GM21528 (cell line): ENCODE data around the gene ADK.
"Not testable (repeated sequence)": the region's sequence is repeated elsewhere in the genome, so short reads cannot be mapped to it uniquely, and the experiment has no call there.

Experiments used
- ATAC-seq: cut with Tn5 transposase; IDR thresholded peaks from one replicate; pipeline ENCODE4 v1.9.1; 2021; ENCODE audit warnings: mild to moderate bottlenecking, moderate library complexity; ENCODE audit not compliant: unreplicated experiment, low FRiP score

The ADK gene

GRCh38 chr10:74140553-74140952 is 10.5 kb upstream of the ADK start:
- ATAC-seq: no peak

DNA sequence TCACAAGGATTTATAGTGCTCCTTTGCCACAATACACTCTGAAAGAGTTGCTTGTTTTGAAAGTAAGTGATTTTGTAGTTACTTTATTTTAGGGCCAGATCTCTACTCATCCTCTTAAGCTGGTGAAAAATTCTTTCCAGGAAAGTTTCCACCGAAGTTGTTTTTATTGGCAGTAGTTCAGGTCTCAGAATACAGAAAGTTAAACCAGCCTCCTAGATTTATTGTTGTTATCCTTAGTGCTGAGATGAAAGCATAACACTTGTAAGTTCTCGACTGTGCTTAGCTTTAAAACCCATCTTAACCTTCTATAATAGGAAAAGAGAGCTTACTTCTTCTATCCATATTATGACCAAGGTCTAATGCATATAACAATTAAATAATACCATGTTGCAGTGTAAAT is 5.9 kb upstream of the ADK start:
- no peak for ATAC-seq

GRCh38 chr10:74146980-74147379 is 4.0 kb upstream of the ADK start:
- not testable (repeated sequence) for ATAC-seq

- ATAC-seq: peak; percentile 43
Measured at GRCh38 chr10:74150204-74150989, 624 bp upstream of the ADK start, which contains the start of gene AP3M1. AP3M1 (minus strand) TSS chr10:74150828; CDS start chr10:74138379, 12,449 bp downstream.

- no peak for ATAC-seq
Measured at GRCh38 chr10:74151879-74152722, 1.1 kb downstream of the ADK start.

DNA sequence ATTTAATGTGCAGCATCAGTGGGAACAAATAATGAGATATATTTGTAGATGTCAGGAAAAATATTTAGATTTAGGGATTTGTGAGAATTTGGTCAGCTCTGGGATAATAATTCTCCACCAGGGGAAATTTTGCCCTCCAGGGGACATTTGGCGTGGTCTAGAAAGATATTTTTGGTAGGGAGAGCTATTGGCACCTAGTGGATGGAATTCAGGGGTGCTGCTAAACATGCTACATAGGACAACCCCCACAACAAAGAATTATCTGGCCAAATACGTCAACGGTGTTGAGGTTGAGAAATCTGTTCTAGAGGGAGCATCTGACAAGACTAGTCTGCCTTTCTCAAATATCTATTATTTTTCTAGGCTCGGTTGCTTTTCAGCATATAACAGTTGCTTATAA is 2.1 kb downstream of the ADK start:
- ATAC-seq: no peak

GRCh38 chr10:74153676-74154075 is 2.7 kb downstream of the ADK start:
- no peak for ATAC-seq

DNA sequence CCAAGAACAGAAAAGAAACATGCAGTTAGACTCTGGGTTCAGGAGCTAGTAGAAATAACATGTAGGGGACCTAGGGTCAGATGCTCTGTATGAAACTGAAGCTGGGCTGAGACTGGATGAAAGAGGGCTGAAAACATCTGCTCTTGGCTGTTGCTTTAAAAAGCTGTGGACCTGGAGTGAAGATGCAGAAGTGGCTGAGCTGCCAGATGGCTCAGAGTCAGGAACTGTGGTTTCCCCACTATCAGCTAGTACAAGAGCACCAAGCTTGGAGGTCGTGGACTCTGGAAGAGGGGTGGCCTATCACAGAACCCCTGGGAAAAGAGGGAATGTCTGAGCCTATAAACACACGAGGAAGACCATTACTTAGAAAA is 5.9 kb downstream of the ADK start:
- no peak for ATAC-seq

- ATAC-seq: no peak
Measured at GRCh38 chr10:74160013-74160412, 9.0 kb downstream of the ADK start.

DNA sequence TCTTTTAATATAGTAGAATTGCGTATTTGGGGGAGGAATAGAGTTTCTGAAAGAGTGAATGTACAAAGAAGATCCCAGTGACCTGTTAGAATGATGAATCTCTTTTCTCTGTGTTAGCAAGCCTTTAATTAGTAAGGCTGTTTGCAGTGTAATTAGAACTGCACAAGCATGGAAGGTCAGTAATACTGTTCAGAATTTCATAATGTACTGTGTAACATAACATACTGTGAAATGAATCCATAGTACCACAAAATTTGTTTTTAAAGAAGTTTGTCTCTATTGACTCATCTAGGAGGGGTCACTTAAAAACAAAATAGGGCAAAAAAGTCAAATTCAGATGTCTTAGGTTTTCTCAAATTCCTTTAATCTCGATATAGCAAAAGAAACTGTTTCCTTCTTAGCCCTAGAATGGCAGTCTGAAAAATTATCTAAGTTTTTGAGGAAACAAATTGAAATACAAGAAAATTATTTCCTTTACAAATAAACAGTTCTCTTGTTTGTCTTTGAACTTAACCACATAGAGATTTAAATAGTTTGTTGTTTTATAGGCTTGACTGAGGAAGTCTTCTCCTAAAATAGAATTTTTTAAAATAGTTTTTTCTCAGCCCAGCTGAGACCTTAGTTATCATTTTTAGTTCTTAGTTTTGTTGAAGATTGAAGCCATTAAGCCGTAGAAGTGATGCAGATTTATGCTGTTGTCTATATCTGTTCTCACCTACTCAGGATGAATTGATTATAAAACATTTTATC is 12.5 kb downstream of the ADK start:
- no peak for ATAC-seq

GRCh38 chr10:74164716-74165529 is 13.9 kb downstream of the ADK start:
- ATAC-seq: no peak

- ATAC-seq: no peak
Measured at GRCh38 chr10:74165530-74165901, 14.5 kb downstream of the ADK start.

GRCh38 chr10:74167443-74167842 is 16.4 kb downstream of the ADK start:
- ATAC-seq: no peak

DNA sequence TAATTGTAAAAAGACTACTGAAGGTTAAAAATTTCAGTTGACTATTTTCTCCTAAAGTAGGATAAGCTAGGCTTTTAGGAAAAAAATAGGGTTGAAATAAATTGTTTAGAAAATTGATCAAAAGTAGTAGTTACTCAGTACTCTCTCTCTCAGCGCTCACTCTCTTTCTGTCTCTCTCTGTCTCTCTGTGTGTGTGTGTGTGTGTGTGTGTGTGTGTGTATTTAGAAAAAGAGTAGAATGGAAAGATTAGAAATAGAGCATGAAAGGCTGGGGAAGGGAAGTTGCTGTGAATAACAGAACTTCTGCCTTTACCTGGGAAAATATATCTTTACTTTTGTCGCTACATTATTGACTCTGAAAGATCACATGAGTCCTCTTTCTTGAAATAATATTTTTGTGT is 20.6 kb downstream of the ADK start:
- no peak for ATAC-seq

DNA sequence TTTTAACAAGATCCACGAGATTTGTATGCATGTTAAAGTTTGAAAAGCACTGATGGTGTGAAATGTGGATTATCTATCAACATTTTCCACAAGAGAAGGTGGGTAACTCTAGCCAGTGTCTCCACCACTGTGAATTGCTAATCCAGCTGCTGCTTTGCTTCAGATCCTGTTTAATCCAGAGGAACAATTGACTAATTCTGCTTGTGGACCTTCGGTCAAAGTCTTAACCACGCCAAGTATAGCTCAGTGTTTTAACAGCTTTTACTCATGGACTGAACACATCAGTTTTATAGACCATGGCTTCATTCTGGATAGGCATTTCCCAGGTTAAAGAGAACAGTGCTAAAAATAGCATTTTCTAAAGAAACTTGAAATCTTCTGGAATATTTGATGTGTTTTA is 23.5 kb downstream of the ADK start:
- no peak for ATAC-seq

GRCh38 chr10:74175510-74176379 is 24.7 kb downstream of the ADK start:
- ATAC-seq: no peak

DNA sequence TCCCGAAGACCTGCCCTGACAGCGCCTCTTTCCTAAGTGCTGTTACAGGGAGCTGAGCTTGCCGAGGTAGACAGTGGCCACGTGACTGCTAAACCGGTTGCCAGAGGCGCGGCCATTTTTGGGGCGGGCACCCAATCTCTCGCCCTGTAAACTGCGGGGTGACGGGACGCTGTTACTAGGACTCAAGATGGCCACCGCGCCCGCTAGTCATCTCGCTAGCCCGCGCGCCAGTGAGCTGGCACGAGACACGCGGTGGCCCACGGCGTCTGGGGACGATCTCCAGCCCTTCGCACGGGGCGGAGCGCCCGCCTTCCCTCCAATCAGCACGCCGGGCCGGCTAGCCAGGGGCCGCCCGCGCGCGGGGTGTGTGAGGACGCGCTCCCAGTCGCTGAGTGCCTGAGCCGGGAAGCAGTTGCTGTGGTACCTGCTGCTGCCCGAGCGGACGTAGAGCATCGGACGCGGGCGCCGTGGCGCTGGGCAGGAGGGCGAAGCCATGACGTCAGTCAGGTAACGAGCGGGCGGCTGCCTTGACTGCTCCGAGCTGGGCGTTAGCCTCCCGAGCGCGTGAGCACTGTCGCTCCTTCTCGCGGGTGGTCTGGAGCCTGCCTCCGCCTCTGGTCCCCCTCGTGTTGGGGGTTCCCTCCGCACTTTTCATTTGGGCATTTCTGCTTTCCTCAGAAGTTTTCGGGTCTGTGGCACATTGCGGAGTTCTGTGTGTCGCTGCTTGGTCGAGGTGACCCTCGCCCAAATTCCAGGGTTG is 25.5 kb downstream of the ADK start:
- peak; percentile 91 for ATAC-seq

DNA sequence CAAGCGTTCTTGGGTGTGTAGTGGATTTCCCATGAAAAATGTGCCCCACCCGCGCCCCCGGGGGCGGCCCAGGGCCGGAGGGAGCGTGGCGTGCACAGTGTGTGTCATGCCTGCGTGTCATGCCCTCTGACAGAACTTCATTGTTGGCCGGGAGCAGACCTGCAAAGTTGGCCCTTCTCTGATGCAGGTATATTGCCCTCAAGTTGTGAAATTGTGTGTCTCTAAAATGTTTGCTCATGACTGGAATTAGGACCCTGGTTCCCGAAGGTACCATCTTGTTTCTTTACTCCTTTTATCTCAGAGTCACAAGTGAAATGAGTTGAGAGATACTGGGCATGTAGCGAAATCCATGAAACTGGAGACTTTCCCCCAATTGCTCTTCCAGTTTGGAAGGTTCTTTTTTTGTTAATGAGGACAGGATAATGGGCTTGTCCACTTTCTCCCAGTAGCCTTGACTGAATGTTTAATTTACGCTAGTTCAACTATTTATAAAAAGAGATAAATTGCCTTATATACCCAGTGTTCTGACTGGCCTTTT is 26.2 kb downstream of the ADK start:
- ATAC-seq: peak; percentile 14
